DOHH2 (cell line): ENCODE data around the gene TEN1.
"Not testable (repeated sequence)": the region's sequence is repeated elsewhere in the genome, so short reads cannot be mapped to it uniquely, and the experiment has no call there.

ENCODE experiments used
- H3F3A ChIP-seq: fragments of 200-600 bp; sonication (generic), shearing (Covaris generic); 2 replicates; pipeline ENCODE4 v1.6.0; 2016; ENCODE audit warnings: antibody characterized with exemption, mild to moderate bottlenecking; ENCODE audit not compliant: control insufficient read depth, insufficient read depth
- H3K27ac ChIP-seq: fragments of 200-600 bp; sonication (generic); 2 replicates; pipeline ENCODE4 v1.5.1; 2014; ENCODE audit warnings: low read depth, mild to moderate bottlenecking, low read length, moderate library complexity
- H3K27me3 ChIP-seq: fragments of 200-600 bp; sonication (generic); 2 replicates; pipeline ENCODE4 v1.6.1; 2014; ENCODE audit warnings: mild to moderate bottlenecking, low read length, mixed read lengths; ENCODE audit not compliant: control insufficient read depth
- H3K36me3 ChIP-seq: fragments of 200-600 bp; sonication (generic); 2 replicates; pipeline ENCODE4 v1.6.1; 2014; ENCODE audit warnings: mild to moderate bottlenecking, low read length, moderate library complexity, mixed read lengths; ENCODE audit not compliant: control insufficient read depth
- H3K4me1 ChIP-seq: fragments of 200-600 bp; sonication (generic); 2 replicates; pipeline ENCODE4 v1.6.1; 2014; ENCODE audit warnings: mild to moderate bottlenecking, low read length, mixed read lengths; ENCODE audit not compliant: control insufficient read depth
- H3K4me2 ChIP-seq: fragments of 200-600 bp; sonication (generic); 2 replicates; pipeline ENCODE4 v1.6.0; 2014; ENCODE audit warnings: mild to moderate bottlenecking, low read length, moderate library complexity
- H3K4me3 ChIP-seq: fragments of 200-600 bp; sonication (generic); 2 replicates; pipeline ENCODE4 v1.5.1; 2014; ENCODE audit warnings: mild to moderate bottlenecking, low read length, mixed read lengths
- H3K79me2 ChIP-seq: fragments of 200-600 bp; sonication (generic); 2 replicates; pipeline ENCODE4 v1.6.1; 2014; ENCODE audit warnings: mild to moderate bottlenecking, low read length, mixed read lengths; ENCODE audit not compliant: control insufficient read depth
- H3K9me2 ChIP-seq: fragments of 200-600 bp; sonication (generic); replicated peaks from 2 replicates; pipeline ENCODE4 v1.6.1; 2014; ENCODE audit warnings: mild to moderate bottlenecking, low read length, mixed read lengths; ENCODE audit not compliant: control insufficient read depth
- H3K9me3 ChIP-seq: fragments of 200-600 bp; sonication (generic); 2 replicates; pipeline ENCODE4 v1.6.1; 2014; ENCODE audit warnings: antibody characterized with exemption, low read length, mixed read lengths; ENCODE audit not compliant: control insufficient read depth, insufficient read depth
- H4K20me1 ChIP-seq: fragments of 200-600 bp; sonication (generic); 2 replicates; pipeline ENCODE4 v1.6.0; 2014; ENCODE audit warnings: low read depth, mild to moderate bottlenecking, antibody characterized with exemption, low read length, moderate library complexity; ENCODE audit not compliant: control insufficient read depth, insufficient read depth
- CTCF ChIP-seq: fragments of 200-600 bp; sonication (generic); IDR thresholded peaks from one replicate; pipeline ENCODE4 v1.5.1; 2014; ENCODE audit warnings: antibody characterized with exemption, mild to moderate bottlenecking, low read depth, low read length; ENCODE audit not compliant: poor library complexity, severe bottlenecking
- EZH2phosphoT487 ChIP-seq: fragments of 200-600 bp; sonication (generic); IDR thresholded peaks from 2 replicates; pipeline ENCODE4 v1.6.1; 2017; ENCODE audit warnings: borderline replicate concordance, mild to moderate bottlenecking, antibody characterized with exemption, low read length, moderate library complexity, mixed read lengths

Gene TEN1

GRCh38 chr17:75970011-75970523 lies 9.0 kb upstream of the TEN1 start:
- H3K4me2 ChIP-seq, result peak overlapping the region; percentile 50
- H3K9me2 ChIP-seq, result no peaks in the 10 kb centered on the region
- no peaks in the 10 kb centered on the region for H3K27me3 ChIP-seq
- peaks cover 4% of the 10 kb centered on the region; the same call in 1 of the 2 replicates for H3K36me3 ChIP-seq
- no peak overlapping the region for H3K27ac ChIP-seq
- H3K4me3 ChIP-seq, result 0 out of 2 replicates have a peak overlapping the region, but pooled peaks have one; percentile 30
- no peaks in the 10 kb centered on the region; the same call in 1 of the 2 replicates for H3K79me2 ChIP-seq
- peaks cover 6% of the 10 kb centered on the region; the same call in 1 of the 2 replicates for H3F3A ChIP-seq
- no peaks in the 10 kb centered on the region for H3K9me3 ChIP-seq
- H4K20me1 ChIP-seq, result no peaks in the 10 kb centered on the region
- H3K4me1 ChIP-seq, result peaks cover 12% of the 10 kb centered on the region
- TF ChIP-seq EZH2phosphoT487 (no peak), CTCF (no peak)

DNA sequence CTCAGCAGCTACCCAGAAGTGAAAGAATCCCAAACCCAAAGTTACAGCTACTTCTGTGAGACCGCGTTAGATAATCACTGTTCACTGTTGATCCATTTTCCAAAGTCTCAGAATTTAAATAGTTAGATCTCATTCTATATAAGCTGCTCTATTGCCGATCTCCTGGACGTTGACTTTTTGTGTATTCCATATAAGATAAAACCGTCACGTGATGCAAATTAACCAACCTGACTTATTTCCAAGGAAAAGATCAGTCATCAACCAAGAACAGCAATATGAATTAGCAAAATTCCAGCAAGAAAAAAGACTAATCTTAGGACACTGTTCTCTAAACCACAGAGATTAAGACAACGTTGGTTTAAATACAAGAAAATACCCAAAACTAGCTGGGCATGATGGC lies 8.4 kb upstream of the TEN1 start:
- TF ChIP-seq CTCF (no peak), EZH2phosphoT487 (no peak)
- H3K4me2 ChIP-seq, result 0 out of 2 replicates have a peak overlapping the region, but pooled peaks have one; percentile 50
- no peaks in the 10 kb centered on the region; the same call in 1 of the 2 replicates for H3K79me2 ChIP-seq
- peaks cover 6% of the 10 kb centered on the region; the same call in 1 of the 2 replicates for H3F3A ChIP-seq
- H3K4me1 ChIP-seq, result peaks cover 12% of the 10 kb centered on the region
- no peak overlapping the region for H3K4me3 ChIP-seq
- no peak overlapping the region for H3K27ac ChIP-seq
- no peaks in the 10 kb centered on the region for H3K9me2 ChIP-seq
- peaks cover 4% of the 10 kb centered on the region; the same call in 1 of the 2 replicates for H3K36me3 ChIP-seq
- no peaks in the 10 kb centered on the region for H3K27me3 ChIP-seq
- no peaks in the 10 kb centered on the region for H3K9me3 ChIP-seq
- H4K20me1 ChIP-seq, result no peaks in the 10 kb centered on the region

- not testable (repeated sequence) for H3F3A ChIP-seq, H3K4me3 ChIP-seq, H3K27ac ChIP-seq, H3K27me3 ChIP-seq, H4K20me1 ChIP-seq, H3K36me3 ChIP-seq, H3K4me2 ChIP-seq, H3K9me3 ChIP-seq, H3K9me2 ChIP-seq
- peaks cover 19% of the 10 kb centered on the region for H3K4me1 ChIP-seq
- H3K79me2 ChIP-seq, result peaks cover 19% of the 10 kb centered on the region
Measured at GRCh38 chr17:75975187-75975586, 3.9 kb upstream of the TEN1 start.

- H3K4me3 ChIP-seq, result no peak overlapping the region
Measured at GRCh38 chr17:75975757-75976174, 3.3 kb upstream of the TEN1 start.

More at GRCh38 chr17:75975757-75976174, 3.3 kb upstream of the TEN1 start:
- H3K27ac ChIP-seq, result no peak overlapping the region
- peaks cover 25% of the 10 kb centered on the region for H3K79me2 ChIP-seq
- peaks cover 21% of the 10 kb centered on the region for H3K4me1 ChIP-seq
- peaks cover 3% of the 10 kb centered on the region for H3K36me3 ChIP-seq
- TF ChIP-seq EZH2phosphoT487 (no peak), CTCF (no peak)
- no peaks in the 10 kb centered on the region for H3K9me3 ChIP-seq
- H3K4me2 ChIP-seq, result no peak overlapping the region
- H3F3A ChIP-seq, result peaks cover 8% of the 10 kb centered on the region; the same call in 1 of the 2 replicates
- no peaks in the 10 kb centered on the region for H4K20me1 ChIP-seq
- no peaks in the 10 kb centered on the region for H3K27me3 ChIP-seq
- no peaks in the 10 kb centered on the region for H3K9me2 ChIP-seq
